Right cardiac atrium (tissue), 5 donors: ENCODE measurements around the gene ADAP1. TPM values are rescaled to one million over a fixed set of nuclear protein-coding genes. Genes with fewer than 3 reads are reported as not detected.
"Not testable (repeated sequence)": the region's sequence is repeated elsewhere in the genome, so short reads cannot be mapped to it uniquely, and the experiment has no call there.

Source experiments
- ATAC-seq, 2 donors: fragments of 200-7000 bp; cut with Tn5 transposase; one replicate each; pipeline versions ENCODE4 v1.8.0 to v1.9.1; 2020; ENCODE audit warnings: moderate library complexity in 2 of 2, mild to moderate bottlenecking in 1 of 2
- DNase-seq, 3 donors: peaks; one replicate each; pipeline ENCODE4 v3.0.0-alpha.2; 2020
- H3K27ac ChIP-seq: one replicate; pipeline ENCODE4 v1.5.1; 2013; ENCODE audit warnings: mild to moderate bottlenecking, low read length, control low read depth, moderate library complexity
- H3K27me3 ChIP-seq: one replicate; pipeline ENCODE4 v1.6.1; 2013; ENCODE audit not compliant: control insufficient read depth, insufficient read depth
- H3K4me1 ChIP-seq: one replicate; pipeline ENCODE4 v1.6.1; 2013; ENCODE audit warnings: low read length; ENCODE audit not compliant: control insufficient read depth, insufficient read depth
- H3K4me3 ChIP-seq: one replicate; pipeline ENCODE4 v1.5.1; 2013; ENCODE audit warnings: low read length, control low read depth
- H3K9me3 ChIP-seq: one replicate; pipeline ENCODE4 v1.6.1; 2013; ENCODE audit warnings: low read length; ENCODE audit not compliant: control insufficient read depth
- WGBS: extraction: QIAGEN DNeasy Blood & Tissue Kit; methylation state at CpG from one replicate; pipeline ENCODE4 v1.1.7; 2013; 5-methylcytosine and 5-hydroxymethylcytosine counted together
- intact Hi-C, 4 donors: fragments of 100-400 bp; cut with DNase I; formaldehyde crosslinking; loops; one replicate each; pipeline versions ENCODE4 v1.11.0 to v1.14.0; 2022 to 2023
- long read RNA-seq, 4 donors: library from polyadenylated mRNA; unstranded; transcript quantifications; one replicate each; pipeline ENCODE4 v2.0.0, GENCODE V29; 2020 to 2021
- polyA plus RNA-seq: library from polyadenylated mRNA; stranded (reverse); fragments of 200-250 nt; gene quantifications from one replicate; pipeline ENCODE4 v1.2.3, GENCODE V29; 2013
- total RNA-seq, 4 donors: library from RNA; stranded (reverse); fragmentation: NEBNext Ultra II Directional; extraction: Animal tissue kit (Norgen Biotek cat#: 25700); gene quantifications; one replicate each; pipeline ENCODE4 v1.2.1, GENCODE V29; 2021
- donor health status: healthy with polysubstance abuse.
- donor health status: DM: no; HTN: yes; CAD: no.
- donor health status: DM: no; HTN: no; CAD: no.
- donor health status: DM: no; HTN: yes; CAD: no; lungs with severe emphysema.
- donor health status: DM: yes; HTN: yes; CAD: no.

ADAP1 gene
- total RNA-seq (1 to 10 TPM; 4.8 to 7.1 (median 6.4) TPM), polyA plus RNA-seq (8.4 TPM)
- long read RNA-seq, donor 1, transcript ADAP1-201 (11 exons, 2,363 nt) = major isoform, 5 of 9 reads
- long read RNA-seq, donor 1, partial matches to known transcripts = 0 of 9 reads
- long read RNA-seq, donor 1, other reads (novel, unspliced or antisense) = 4 of 9 reads
- long read RNA-seq, donor 2, transcript ADAP1-201 (11 exons, 2,363 nt) = major isoform, 6 of 10 reads
- long read RNA-seq, donor 2, partial matches to known transcripts = 0 of 10 reads
- long read RNA-seq, donor 2, other reads (novel, unspliced or antisense) = 2 of 10 reads
- long read RNA-seq, donor 3, partial matches to known transcripts = 0 of 2 reads
- long read RNA-seq, donor 3, other reads (novel, unspliced or antisense) = 2 of 2 reads
- long read RNA-seq, donor 4, partial matches to known transcripts = 0 of 5 reads
- long read RNA-seq, donor 4, other reads (novel, unspliced or antisense) = 1 of 5 reads

DNA sequence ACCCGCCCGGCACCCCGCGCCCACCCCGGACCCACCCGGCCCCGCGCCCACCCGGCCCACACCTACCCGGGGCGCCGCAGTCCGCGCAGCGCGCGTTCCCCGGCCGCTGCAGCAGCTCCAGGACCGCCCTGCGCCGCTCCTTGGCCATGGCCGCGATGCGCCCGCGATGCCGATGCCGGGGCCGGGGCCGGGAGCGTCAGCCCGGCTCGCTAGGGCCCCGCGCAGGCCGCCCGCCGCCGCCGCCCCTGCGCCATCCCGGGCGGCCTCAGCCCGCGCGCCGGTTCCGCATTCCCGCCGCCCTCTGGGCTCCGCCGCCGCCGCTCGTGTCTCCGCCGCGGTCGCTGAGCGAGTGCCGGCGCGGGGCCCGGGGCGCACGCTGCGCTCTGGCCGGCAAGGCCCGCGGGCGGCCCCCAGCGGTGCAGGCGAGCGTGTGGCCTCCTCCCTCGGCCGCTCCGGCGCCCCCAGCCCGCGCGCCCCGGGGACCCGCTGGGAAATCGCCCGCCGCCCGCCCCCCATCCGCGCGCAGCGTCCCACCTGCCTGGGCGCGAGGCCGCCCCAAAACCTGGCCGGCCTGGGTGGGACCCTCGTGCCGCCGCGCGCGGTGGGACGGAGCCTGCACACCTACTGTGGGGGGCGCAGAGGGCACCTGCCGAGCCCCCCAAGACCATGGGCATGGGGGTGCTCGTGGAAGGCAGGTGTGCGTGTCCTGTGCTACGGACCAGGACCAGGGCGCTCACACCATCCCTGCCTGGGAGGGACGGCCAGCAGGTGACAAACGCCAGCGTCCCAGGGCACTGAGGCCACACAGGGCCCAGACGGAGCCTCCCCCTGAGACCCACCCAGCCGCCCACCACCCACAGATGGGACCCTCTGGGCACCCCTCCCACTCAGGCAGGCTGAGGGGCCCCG, at the start of gene ADAP1:
Gene ADAP1 (minus strand): TSS at position 351 of the 909 bp plus-strand sequence. CDS start 203 bp downstream, at position 148.
- intact Hi-C loops = no loop called here
- no peaks in the 10 kb centered on the region for H3K27me3 ChIP-seq
- 8% methylated on average over 115 of the region's 115 CpGs for WGBS
- peak; percentile 16 to 21 for ATAC-seq
- H3K9me3 ChIP-seq = no peaks in the 10 kb centered on the region
- H3K4me3 ChIP-seq = peak within 1 kb of the TSS; percentile 80
- no peaks in the 10 kb centered on the region for H3K4me1 ChIP-seq
- DNase-seq = peak; percentile 41 to 83 (median 81)
- no peak within 1 kb of the TSS for H3K27ac ChIP-seq

DNA sequence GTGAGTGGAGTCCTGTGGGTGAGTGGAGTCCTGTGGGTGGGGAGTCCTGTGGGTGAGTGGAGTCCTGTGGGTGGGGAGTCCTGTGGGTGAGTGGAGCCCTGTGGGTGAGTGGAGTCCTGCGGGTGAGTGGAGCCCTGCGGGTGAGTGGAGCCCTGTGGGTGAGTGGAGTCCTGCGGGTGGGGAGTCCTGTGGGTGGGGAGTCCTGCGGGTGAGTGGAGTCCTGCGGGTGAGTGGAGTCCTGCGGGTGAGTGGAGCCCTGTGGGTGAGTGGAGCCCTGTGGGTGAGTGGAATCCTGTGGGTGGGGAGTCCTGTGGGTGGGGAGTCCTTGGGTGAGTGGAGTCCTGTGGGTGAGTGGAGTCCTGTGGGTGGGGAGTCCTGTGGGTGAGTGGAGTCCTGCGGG, 48.0 kb upstream of the ADAP1 start:
- H3K27ac ChIP-seq, H3K27me3 ChIP-seq, H3K4me3 ChIP-seq, H3K4me1 ChIP-seq, H3K9me3 ChIP-seq, intact Hi-C loops, ATAC-seq, DNase-seq: not testable (repeated sequence)
- 94% methylated on average over 7 of the region's 7 CpGs for WGBS

DNA sequence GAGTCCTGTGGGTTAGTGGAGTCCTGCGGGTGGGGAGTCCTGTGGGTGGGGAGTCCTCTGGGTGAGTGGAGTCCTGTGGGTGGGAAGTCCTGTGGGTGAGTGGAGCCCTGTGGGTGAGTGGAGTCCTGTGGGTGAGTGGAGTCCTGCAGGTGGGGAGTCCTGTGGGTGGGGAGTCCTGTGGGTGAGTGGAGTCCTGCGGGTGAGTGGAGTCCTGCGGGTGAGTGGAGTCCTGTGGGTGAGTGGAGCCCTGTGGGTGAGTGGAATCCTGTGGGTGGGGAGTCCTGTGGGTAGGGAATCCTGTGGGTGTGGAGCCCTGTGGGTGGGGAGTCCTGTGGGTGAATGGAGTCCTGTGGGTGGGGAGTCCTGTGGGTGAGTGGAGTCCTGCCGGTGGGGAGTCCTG, 47.5 kb upstream of the ADAP1 start:
- H3K9me3 ChIP-seq, H3K27ac ChIP-seq, ATAC-seq, H3K4me3 ChIP-seq, intact Hi-C loops, H3K27me3 ChIP-seq, DNase-seq, H3K4me1 ChIP-seq: not testable (repeated sequence)
- 91% methylated on average over 4 of the region's 4 CpGs for WGBS

DNA sequence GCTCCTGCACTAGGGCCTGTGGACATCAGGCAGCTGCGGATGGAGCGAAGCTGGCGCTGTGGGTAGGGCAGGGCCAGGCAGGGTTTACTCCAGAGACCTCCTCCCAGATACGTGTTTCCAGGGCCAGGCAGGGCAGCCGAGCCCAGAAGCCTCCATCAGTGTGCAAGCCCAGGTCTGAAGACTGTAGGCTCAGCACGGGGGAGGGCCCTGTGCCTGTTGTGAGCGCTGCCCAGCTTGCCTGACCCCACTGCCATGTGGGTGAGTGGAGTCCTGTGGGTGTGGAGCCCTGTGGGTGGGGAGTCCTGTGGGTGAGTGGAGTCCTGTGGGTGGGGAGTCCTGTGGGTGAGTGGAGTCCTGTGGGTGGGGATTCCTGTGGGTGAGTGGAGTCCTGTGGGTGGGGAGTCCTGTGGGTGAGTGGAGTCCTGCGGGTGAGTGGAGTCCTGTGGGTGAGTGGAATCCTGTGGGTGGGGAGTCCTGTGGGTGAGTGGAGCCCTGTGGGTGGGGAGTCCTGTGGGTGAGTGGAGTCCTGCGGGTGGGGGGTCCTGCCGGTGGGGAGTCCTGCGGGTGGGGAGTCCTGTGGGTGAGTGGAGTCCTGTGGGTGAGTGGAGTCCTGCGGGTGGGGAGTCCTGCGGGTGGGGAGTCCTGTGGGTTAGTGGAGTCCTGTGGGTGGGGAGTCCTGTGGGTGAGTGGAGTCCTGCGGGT, 46.7 kb upstream of the ADAP1 start:
- H3K4me3 ChIP-seq, H3K4me1 ChIP-seq, intact Hi-C loops, ATAC-seq, DNase-seq, H3K27ac ChIP-seq, H3K9me3 ChIP-seq, H3K27me3 ChIP-seq: not testable (repeated sequence)
- WGBS = 89% methylated on average over 14 of the region's 14 CpGs

DNA sequence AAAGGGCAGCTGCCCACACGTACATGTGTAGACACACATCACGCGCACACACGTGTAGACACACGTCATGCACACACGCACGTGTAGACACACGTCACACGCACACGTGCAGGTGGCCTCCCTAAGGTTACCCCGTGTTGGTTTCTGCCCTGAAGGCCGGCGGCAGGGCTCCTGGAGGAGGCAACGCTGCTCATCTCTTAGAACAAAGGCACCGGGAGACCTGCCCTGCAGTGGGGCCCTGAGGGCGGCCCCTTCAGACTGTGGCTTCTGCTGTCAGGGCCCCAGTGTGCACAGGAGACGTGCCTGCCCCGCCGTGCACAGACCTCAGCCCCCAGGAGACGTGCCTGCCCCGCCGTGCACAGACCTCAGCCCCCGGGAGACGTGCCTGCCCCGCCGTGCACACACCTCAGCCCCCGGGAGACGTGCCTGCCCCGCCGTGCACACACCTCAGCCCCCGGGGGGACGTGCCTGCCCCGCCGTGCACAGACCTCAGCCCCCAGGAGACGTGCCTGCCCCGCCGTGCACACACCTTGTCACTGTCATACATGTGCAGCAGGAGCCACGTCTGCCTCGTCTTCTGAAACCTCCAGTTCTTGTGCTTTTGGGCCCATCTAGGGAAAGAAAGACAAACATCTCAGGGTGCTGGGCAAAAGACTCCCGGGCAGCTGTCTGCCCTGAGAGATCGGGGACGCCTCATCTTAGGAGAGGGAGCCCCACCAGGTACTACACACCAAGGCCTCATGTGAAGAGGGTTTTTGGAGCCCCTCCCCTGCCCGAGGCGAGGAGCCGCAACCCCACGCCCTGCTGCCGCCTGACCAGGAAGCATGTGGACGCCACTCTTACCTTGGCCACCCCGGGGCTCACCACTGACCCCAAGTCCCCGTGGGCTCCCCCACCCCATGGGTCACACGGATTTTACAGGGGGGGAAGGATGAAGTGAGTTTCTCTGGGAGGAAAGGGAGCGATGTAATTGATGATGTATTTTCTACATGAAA, 45.8 kb upstream of the ADAP1 start:
- intact Hi-C loops = loop anchor here in 2 of 4 donors (10.0 kb wide), 2 partner anchors 155 to 165 kb away; partner anchors contain the start of gene ZFAND2A (in 1 of the 2)
- no peak overlapping the region for H3K4me3 ChIP-seq
- WGBS = 89% methylated on average over 52 of the region's 52 CpGs

GRCh38 chr7:999149-999879, 44.8 kb upstream of the ADAP1 start:
- no peaks in the 10 kb centered on the region for H3K27me3 ChIP-seq
- intact Hi-C loops = loop anchor here in 2 of 4 donors (10.0 kb wide), 2 partner anchors 155 to 165 kb away; partner anchors contain the start of gene ZFAND2A (in 1 of the 2)
- no peaks in the 10 kb centered on the region for H3K4me1 ChIP-seq
- no peak overlapping the region for H3K4me3 ChIP-seq
- ATAC-seq (no peak), DNase-seq (no peak)
- H3K9me3 ChIP-seq = no peaks in the 10 kb centered on the region
- no peak overlapping the region for H3K27ac ChIP-seq
- 87% methylated on average over 28 of the region's 28 CpGs for WGBS

More for the DNA sequence above, 45.8 kb upstream of the ADAP1 start:
- Histone ChIP-seq H3K9me3 (no peaks in the 10 kb centered on the region), H3K27me3 (no peaks in the 10 kb centered on the region), H3K4me1 (no peaks in the 10 kb centered on the region), H3K27ac (no peak overlapping the region)
- ATAC-seq (no peak), DNase-seq (no peak)

DNA sequence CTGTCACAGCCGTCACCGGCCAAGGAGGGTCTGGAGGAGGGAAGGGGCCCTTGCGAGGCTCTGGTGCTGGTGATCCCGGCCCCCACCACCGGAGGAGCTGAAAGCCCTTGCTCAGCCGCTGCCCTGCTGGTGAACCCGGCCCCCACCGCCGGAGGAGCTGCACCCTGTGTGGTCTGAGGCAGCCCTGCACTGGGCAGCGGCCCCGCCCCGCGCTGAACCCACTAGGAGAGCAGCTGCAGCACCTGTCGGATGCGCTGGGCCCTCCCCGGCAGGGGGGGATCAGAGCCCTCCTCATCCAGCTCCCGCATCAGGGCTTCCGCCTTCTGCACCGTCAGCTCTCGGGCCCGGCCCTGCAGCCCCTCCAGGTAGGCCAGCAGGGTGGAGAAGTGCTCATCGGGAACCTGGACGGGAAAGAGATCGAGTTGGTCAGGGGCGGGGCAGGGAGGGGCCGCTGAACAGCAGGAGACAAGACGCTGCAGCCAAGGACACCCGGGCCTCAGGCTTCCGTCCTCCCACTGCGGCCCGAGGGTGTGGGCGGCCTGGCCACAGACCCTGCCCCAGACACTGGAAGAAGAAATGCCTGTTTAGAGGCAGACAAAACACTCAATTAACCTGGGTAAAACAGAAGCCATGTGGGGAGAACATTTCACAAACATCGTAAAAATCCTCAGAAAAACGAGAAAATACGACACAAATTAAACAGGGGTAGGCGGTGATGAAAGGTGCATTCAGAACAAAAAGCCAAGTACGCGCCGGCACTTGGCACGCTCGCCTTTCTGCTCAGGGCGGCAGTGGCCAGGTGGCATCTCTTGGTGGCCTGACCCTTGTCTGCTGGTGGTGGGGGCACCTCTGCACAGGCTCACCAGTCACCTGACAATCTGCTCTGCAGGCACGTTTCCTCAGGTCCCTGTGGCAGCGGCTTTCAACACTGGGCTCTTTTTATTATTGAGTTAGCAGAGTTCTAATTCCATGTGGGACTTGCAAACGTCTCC, 43.2 kb upstream of the ADAP1 start:
- no peaks in the 10 kb centered on the region for H3K27me3 ChIP-seq
- H3K9me3 ChIP-seq = no peaks in the 10 kb centered on the region
- no peak overlapping the region for H3K4me3 ChIP-seq
- WGBS = 83% methylated on average over 45 of the region's 45 CpGs
- H3K27ac ChIP-seq = no peak overlapping the region
- intact Hi-C loops = loop anchor here in 2 of 4 donors (2.0 to 10.0 kb wide), 3 partner anchors 67 to 167 kb away; partner anchors contain the start of gene ZFAND2A (in 1 of the 2)
- no peaks in the 10 kb centered on the region for H3K4me1 ChIP-seq
- no peak for DNase-seq
- ATAC-seq = no peak

DNA sequence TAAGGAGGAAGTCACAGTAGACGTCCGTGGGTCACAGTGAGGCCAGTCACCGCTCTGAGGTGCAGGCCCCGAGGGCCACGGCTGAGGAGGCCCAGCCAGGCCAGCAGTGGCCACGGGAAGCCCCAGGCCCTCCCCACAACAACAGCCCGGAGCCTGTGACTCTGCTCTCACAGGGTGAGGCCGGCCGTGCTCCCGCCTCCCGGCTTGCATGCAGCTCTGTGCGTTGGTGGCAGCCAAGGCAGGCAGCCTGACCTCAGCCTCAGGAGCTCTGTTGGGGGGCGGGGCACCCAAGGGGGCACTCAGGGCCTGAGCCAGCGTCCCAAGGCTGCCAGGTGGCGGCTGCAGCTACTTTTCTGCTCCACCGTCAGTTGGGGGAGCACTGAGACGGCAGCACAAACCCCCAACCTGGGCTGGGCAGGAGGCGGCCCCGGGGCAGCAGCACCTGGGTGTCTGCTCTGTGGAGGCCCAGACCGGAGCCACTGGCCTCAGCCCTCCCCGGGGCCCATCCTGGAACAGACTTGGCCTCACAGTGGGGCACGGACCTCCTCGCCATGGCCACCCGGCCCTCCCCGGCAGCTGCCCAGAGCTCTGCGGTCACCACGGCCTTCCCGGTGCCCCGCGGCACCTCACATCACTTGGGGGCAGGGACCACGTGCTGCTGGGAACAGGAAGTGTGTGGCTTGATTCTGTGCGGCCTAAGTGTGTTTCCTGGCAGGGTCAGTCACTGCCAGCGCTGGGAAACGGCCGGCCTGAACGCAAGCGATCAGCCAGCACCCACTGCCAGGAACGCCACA, 41.8 kb upstream of the ADAP1 start:
- 83% methylated on average over 38 of the region's 38 CpGs for WGBS
- Histone ChIP-seq H3K27me3 (no peaks in the 10 kb centered on the region), H3K4me1 (no peaks in the 10 kb centered on the region), H3K27ac (no peak overlapping the region), H3K4me3 (no peak overlapping the region), H3K9me3 (no peaks in the 10 kb centered on the region)
- ATAC-seq (no peak), DNase-seq (peak in 1 of 3 donors; percentile 67)
- intact Hi-C loops = loop anchor here in 2 of 4 donors (2.0 to 10.0 kb wide), 3 partner anchors 69 to 169 kb away; partner anchors contain the start of gene ZFAND2A (in 1 of the 2)
